Measurements from ENCODE around the gene DPH7.
"Not testable (repeated sequence)": the region's sequence is repeated elsewhere in the genome, so short reads cannot be mapped to it uniquely, and the experiment has no call there.

Gene DPH7

GRCh38 chr9:137578518-137579258 is at the start of gene DPH7:
Gene DPH7, minus strand, starts transcription at chr9:137578925. Its CDS starts 148 bp downstream, at chr9:137578777.
- peak; percentile 86 for DNase-seq

- DNase-seq: not testable (repeated sequence)
Observed at GRCh38 chr9:137627406-137627805, 48.7 kb upstream of the DPH7 start.

- no peak for DNase-seq
Observed at GRCh38 chr9:137626464-137626863, 47.7 kb upstream of the DPH7 start.

- DNase-seq: not testable (repeated sequence)
Observed at GRCh38 chr9:137622211-137622610, 43.5 kb upstream of the DPH7 start.

- DNase-seq: no peak
Observed at GRCh38 chr9:137621131-137621757, 42.5 kb upstream of the DPH7 start.

GRCh38 chr9:137620581-137620980 is 41.9 kb upstream of the DPH7 start:
- DNase-seq: no peak

GRCh38 chr9:137620048-137620405 is 41.3 kb upstream of the DPH7 start:
- DNase-seq: no peak

GRCh38 chr9:137619240-137620047 is 40.7 kb upstream of the DPH7 start:
- no peak for DNase-seq

GRCh38 chr9:137618105-137619067 is 39.7 kb upstream of the DPH7 start, which contains the start of gene EHMT1:
Gene EHMT1, plus strand, starts transcription at chr9:137619005. Its CDS starts 24 bp downstream, at chr9:137619029.
- DNase-seq: peak; percentile 82

GRCh38 chr9:137615387-137615871 is 36.7 kb upstream of the DPH7 start:
- no peak for DNase-seq

- no peak for DNase-seq
Observed at GRCh38 chr9:137614631-137615386, 36.1 kb upstream of the DPH7 start.

GRCh38 chr9:137613738-137614523 is 35.2 kb upstream of the DPH7 start:
- DNase-seq: no peak

- no peak for DNase-seq
Observed at GRCh38 chr9:137613259-137613658, 34.5 kb upstream of the DPH7 start.

- DNase-seq: no peak
Observed at GRCh38 chr9:137612741-137613142, 34.0 kb upstream of the DPH7 start.

- DNase-seq: no peak
Observed at GRCh38 chr9:137611623-137612609, 33.2 kb upstream of the DPH7 start.

GRCh38 chr9:137610944-137611343 is 32.2 kb upstream of the DPH7 start:
- no peak for DNase-seq

GRCh38 chr9:137607141-137607857 is 28.6 kb upstream of the DPH7 start:
- no peak for DNase-seq

GRCh38 chr9:137606734-137607138 is 28.0 kb upstream of the DPH7 start:
- no peak for DNase-seq
